ENCODE measurements around the gene GPC6.

GPC6 gene

GRCh38 chr13:93462151-93462550 is 235.5 kb downstream of the GPC6 start:
- Histone ChIP-seq H3K27ac (ENCODE audit: low read length, poor library complexity, severe bottlenecking) (no peak overlapping the region), H3K79me1 (replicated peaks; ENCODE audit: low read length, poor library complexity, severe bottlenecking) (peaks cover 4% of the 10 kb centered on the region), H3K4me2 (ENCODE audit: low read length, poor library complexity, severe bottlenecking) (no peak overlapping the region), H3K4me1 (ENCODE audit: control insufficient read depth, insufficient read depth, low read depth, low read length) (no peaks in the 10 kb centered on the region), H3K9me3 (ENCODE audit: control insufficient read depth, low read length) (no peaks in the 10 kb centered on the region), H3K9ac (ENCODE audit: low read length) (no peak overlapping the region), H4K8ac (ENCODE audit: low read length) (no peak overlapping the region), H3K4ac (ENCODE audit: low read depth in 1 of 2, low read length in 2 of 2) (no peak overlapping the region), H2BK120ac (ENCODE audit: low read depth, low read length) (no peak overlapping the region), H3K36me3 (ENCODE audit: control insufficient read depth in 1 of 2, insufficient read depth in 2 of 2, low read depth in 1 of 2, low read length in 2 of 2) (no peaks in the 10 kb centered on the region), H2BK12ac (ENCODE audit: low read length in 2 of 2) (no peak overlapping the region), H3K23ac (ENCODE audit: low read length in 2 of 2) (no peak overlapping the region), H2AFZ (ENCODE audit: low read depth, low read length) (no peak overlapping the region), H2BK5ac (ENCODE audit: low read depth, low read length, poor library complexity, severe bottlenecking) (no peak overlapping the region), H2BK15ac (ENCODE audit: low read depth, poor library complexity, severe bottlenecking) (no peak overlapping the region), H3K14ac (ENCODE audit: low read length in 2 of 2) (no peak overlapping the region), H3K18ac (ENCODE audit: low read depth in 1 of 2, low read length in 2 of 2) (no peak overlapping the region), H4K91ac (ENCODE audit: low read length) (no peak overlapping the region), H3K4me3 (ENCODE audit: insufficient read depth in 1 of 2, low read depth in 1 of 2, low read length in 2 of 2) (no peak overlapping the region), H2AK5ac (ENCODE audit: low read length, severe bottlenecking) (no peak overlapping the region), H3K27me3 (ENCODE audit: control insufficient read depth in 1 of 2, insufficient read depth in 1 of 2, low read length in 2 of 2) (no peaks in the 10 kb centered on the region)
- no peak for DNase-seq
- WGBS, result 92% methylated on average over 2 of the region's 3 CpGs

GRCh38 chr13:93466502-93467036 is 240.0 kb downstream of the GPC6 start:
- no peaks in the 10 kb centered on the region for H3K9me3 ChIP-seq (ENCODE audit: control insufficient read depth, low read length)
- no peak overlapping the region for H3K4me3 ChIP-seq (ENCODE audit: insufficient read depth in 1 of 2, low read depth in 1 of 2, low read length in 2 of 2)
- no peak overlapping the region for H2BK12ac ChIP-seq (ENCODE audit: low read length in 2 of 2)
- H3K4me1 ChIP-seq (ENCODE audit: control insufficient read depth, insufficient read depth, low read depth, low read length), result no peaks in the 10 kb centered on the region
- no peak overlapping the region for H2AK5ac ChIP-seq (ENCODE audit: low read length, severe bottlenecking)
- H3K4me2 ChIP-seq (ENCODE audit: low read length, poor library complexity, severe bottlenecking), result no peak overlapping the region
- no peak overlapping the region for H3K14ac ChIP-seq (ENCODE audit: low read length in 2 of 2)
- no peaks in the 10 kb centered on the region for H3K79me1 ChIP-seq (replicated peaks; ENCODE audit: low read length, poor library complexity, severe bottlenecking)
- H2BK120ac ChIP-seq (ENCODE audit: low read depth, low read length), result no peak overlapping the region
- no peak overlapping the region for H4K91ac ChIP-seq (ENCODE audit: low read length)
- H4K8ac ChIP-seq (ENCODE audit: low read length), result no peak overlapping the region
- no peak overlapping the region for H3K27ac ChIP-seq (ENCODE audit: low read length, poor library complexity, severe bottlenecking)
- H3K27me3 ChIP-seq (ENCODE audit: control insufficient read depth in 1 of 2, insufficient read depth in 1 of 2, low read length in 2 of 2), result no peaks in the 10 kb centered on the region
- H3K9ac ChIP-seq (ENCODE audit: low read length), result no peak overlapping the region
- H2AFZ ChIP-seq (ENCODE audit: low read depth, low read length), result no peak overlapping the region
- no peak overlapping the region for H2BK15ac ChIP-seq (ENCODE audit: low read depth, poor library complexity, severe bottlenecking)
- H3K23ac ChIP-seq (ENCODE audit: low read length in 2 of 2), result no peak overlapping the region
- no peak overlapping the region for H3K4ac ChIP-seq (ENCODE audit: low read depth in 1 of 2, low read length in 2 of 2)
- H2BK5ac ChIP-seq (ENCODE audit: low read depth, low read length, poor library complexity, severe bottlenecking), result no peak overlapping the region
- H3K36me3 ChIP-seq (ENCODE audit: control insufficient read depth in 1 of 2, insufficient read depth in 2 of 2, low read depth in 1 of 2, low read length in 2 of 2), result no peaks in the 10 kb centered on the region
- no peak for DNase-seq
- WGBS, result 72% methylated on average over 2 of the region's 3 CpGs
- H3K18ac ChIP-seq (ENCODE audit: low read depth in 1 of 2, low read length in 2 of 2), result no peak overlapping the region

GRCh38 chr13:93467175-93467574 is 240.6 kb downstream of the GPC6 start:
- Histone ChIP-seq H3K36me3 (ENCODE audit: control insufficient read depth in 1 of 2, insufficient read depth in 2 of 2, low read depth in 1 of 2, low read length in 2 of 2) (no peaks in the 10 kb centered on the region), H3K9ac (ENCODE audit: low read length) (no peak overlapping the region), H4K8ac (ENCODE audit: low read length) (no peak overlapping the region), H3K27ac (ENCODE audit: low read length, poor library complexity, severe bottlenecking) (no peak overlapping the region), H3K27me3 (ENCODE audit: control insufficient read depth in 1 of 2, insufficient read depth in 1 of 2, low read length in 2 of 2) (no peaks in the 10 kb centered on the region), H3K23ac (ENCODE audit: low read length in 2 of 2) (no peak overlapping the region), H3K4me1 (ENCODE audit: control insufficient read depth, insufficient read depth, low read depth, low read length) (no peaks in the 10 kb centered on the region), H2BK120ac (ENCODE audit: low read depth, low read length) (no peak overlapping the region), H3K79me1 (replicated peaks; ENCODE audit: low read length, poor library complexity, severe bottlenecking) (peaks cover 1% of the 10 kb centered on the region), H3K14ac (ENCODE audit: low read length in 2 of 2) (no peak overlapping the region), H3K18ac (ENCODE audit: low read depth in 1 of 2, low read length in 2 of 2) (no peak overlapping the region), H3K9me3 (ENCODE audit: control insufficient read depth, low read length) (no peaks in the 10 kb centered on the region), H3K4ac (ENCODE audit: low read depth in 1 of 2, low read length in 2 of 2) (no peak overlapping the region), H3K4me3 (ENCODE audit: insufficient read depth in 1 of 2, low read depth in 1 of 2, low read length in 2 of 2) (no peak overlapping the region), H2AFZ (ENCODE audit: low read depth, low read length) (no peak overlapping the region), H4K91ac (ENCODE audit: low read length) (no peak overlapping the region), H2BK12ac (ENCODE audit: low read length in 2 of 2) (no peak overlapping the region), H2BK15ac (ENCODE audit: low read depth, poor library complexity, severe bottlenecking) (no peak overlapping the region), H2AK5ac (ENCODE audit: low read length, severe bottlenecking) (no peak overlapping the region), H3K4me2 (ENCODE audit: low read length, poor library complexity, severe bottlenecking) (no peak overlapping the region), H2BK5ac (ENCODE audit: low read depth, low read length, poor library complexity, severe bottlenecking) (no peak overlapping the region)
- no peak for DNase-seq
- 49% methylated on average over 2 of the region's 2 CpGs for WGBS

GRCh38 chr13:93468433-93468832 is 241.8 kb downstream of the GPC6 start:
- no peak overlapping the region for H2BK15ac ChIP-seq (ENCODE audit: low read depth, poor library complexity, severe bottlenecking)
- H3K9ac ChIP-seq (ENCODE audit: low read length), result no peak overlapping the region
- no peaks in the 10 kb centered on the region for H3K9me3 ChIP-seq (ENCODE audit: control insufficient read depth, low read length)
- H2AFZ ChIP-seq (ENCODE audit: low read depth, low read length), result no peak overlapping the region
- H3K27me3 ChIP-seq (ENCODE audit: control insufficient read depth in 1 of 2, insufficient read depth in 1 of 2, low read length in 2 of 2), result no peaks in the 10 kb centered on the region
- H3K23ac ChIP-seq (ENCODE audit: low read length in 2 of 2), result no peak overlapping the region
- WGBS, result no CpG with 5 or more reads among the region's 1 CpG
- no peak overlapping the region for H2BK120ac ChIP-seq (ENCODE audit: low read depth, low read length)
- peaks cover 13% of the 10 kb centered on the region for H3K79me1 ChIP-seq (replicated peaks; ENCODE audit: low read length, poor library complexity, severe bottlenecking)
- H3K18ac ChIP-seq (ENCODE audit: low read depth in 1 of 2, low read length in 2 of 2), result no peak overlapping the region
- peaks cover under 1% of the 10 kb centered on the region for H3K4me1 ChIP-seq (ENCODE audit: control insufficient read depth, insufficient read depth, low read depth, low read length)
- H3K4me2 ChIP-seq (ENCODE audit: low read length, poor library complexity, severe bottlenecking), result no peak overlapping the region
- H3K27ac ChIP-seq (ENCODE audit: low read length, poor library complexity, severe bottlenecking), result no peak overlapping the region
- no peak overlapping the region for H4K8ac ChIP-seq (ENCODE audit: low read length)
- no peak overlapping the region for H3K4ac ChIP-seq (ENCODE audit: low read depth in 1 of 2, low read length in 2 of 2)
- H2AK5ac ChIP-seq (ENCODE audit: low read length, severe bottlenecking), result no peak overlapping the region
- no peak overlapping the region for H3K4me3 ChIP-seq (ENCODE audit: insufficient read depth in 1 of 2, low read depth in 1 of 2, low read length in 2 of 2)
- H2BK5ac ChIP-seq (ENCODE audit: low read depth, low read length, poor library complexity, severe bottlenecking), result no peak overlapping the region
- no peak overlapping the region for H4K91ac ChIP-seq (ENCODE audit: low read length)
- DNase-seq, result no peak
- H3K36me3 ChIP-seq (ENCODE audit: control insufficient read depth in 1 of 2, insufficient read depth in 2 of 2, low read depth in 1 of 2, low read length in 2 of 2), result no peaks in the 10 kb centered on the region
- no peak overlapping the region for H2BK12ac ChIP-seq (ENCODE audit: low read length in 2 of 2)
- no peak overlapping the region for H3K14ac ChIP-seq (ENCODE audit: low read length in 2 of 2)

Data from mesenchymal stem cell (in vitro differentiated cells and primary cell).